ENCODE data around the gene PKD2. TPM values are rescaled to one million over a fixed set of nuclear protein-coding genes. Genes with fewer than 3 reads are reported as not detected.
"Not testable (repeated sequence)": the region's sequence is repeated elsewhere in the genome, so short reads cannot be mapped to it uniquely, and the experiment has no call there.

The PKD2 gene
- total and polyA plus RNA-seq, 2 donors = 9.9 to 11.6 TPM

- no peaks in the 10 kb centered on the region for H3K36me3 ChIP-seq (ENCODE audit: control insufficient read depth in 2 of 2, insufficient read depth in 2 of 2, low read length in 1 of 2)
- H3K4me3 ChIP-seq (ENCODE audit: low read length in 2 of 2) = no peak overlapping the region
- no peaks in the 10 kb centered on the region for H3K27me3 ChIP-seq (ENCODE audit: control insufficient read depth in 2 of 2, insufficient read depth in 1 of 2, low read length in 1 of 2)
- no peak overlapping the region for H3K27ac ChIP-seq (ENCODE audit: low read depth in 1 of 2, low read length in 1 of 2)
- peaks cover 4 to 5% of the 10 kb centered on the region in 2 donors for H3K4me1 ChIP-seq (ENCODE audit: control insufficient read depth in 2 of 2, insufficient read depth in 2 of 2, low read length in 2 of 2)
- no peaks in the 10 kb centered on the region for H3K9me3 ChIP-seq (ENCODE audit: control insufficient read depth in 2 of 2, insufficient read depth in 1 of 2, low read length in 1 of 2)
- peak in 1 of 9 donors; percentile 32 for DNase-seq (ENCODE audit: low read depth in 6 of 9, low spot score in 9 of 9)
- 11% methylated on average over 3 of the region's 3 CpGs for WGBS
These were observed 5.2 kb downstream of the PKD2 start for GRCh38 chr4:88012647-88013046.

- peaks cover 0 to 4% of the 10 kb centered on the region in 2 donors for H3K4me1 ChIP-seq (ENCODE audit: control insufficient read depth in 2 of 2, insufficient read depth in 2 of 2, low read length in 2 of 2)
- H3K36me3 ChIP-seq (ENCODE audit: control insufficient read depth in 2 of 2, insufficient read depth in 2 of 2, low read length in 1 of 2) = peaks cover 0 to 4% of the 10 kb centered on the region in 2 donors
- no peak for DNase-seq (ENCODE audit: low read depth in 6 of 9, low spot score in 9 of 9)
- H3K9me3 ChIP-seq (ENCODE audit: control insufficient read depth in 2 of 2, insufficient read depth in 1 of 2, low read length in 1 of 2) = no peaks in the 10 kb centered on the region
- no peaks in the 10 kb centered on the region for H3K27me3 ChIP-seq (ENCODE audit: control insufficient read depth in 2 of 2, insufficient read depth in 1 of 2, low read length in 1 of 2)
- H3K4me3 ChIP-seq (ENCODE audit: low read length in 2 of 2) = no peak overlapping the region
- H3K27ac ChIP-seq (ENCODE audit: low read depth in 1 of 2, low read length in 1 of 2) = no peak overlapping the region
- 99% methylated on average over 3 of the region's 3 CpGs for WGBS
These were observed 7.0 kb downstream of the PKD2 start for GRCh38 chr4:88014386-88014905.

- H3K27ac ChIP-seq (ENCODE audit: low read depth in 1 of 2, low read length in 1 of 2) = no peak overlapping the region
These were observed 8.3 kb downstream of the PKD2 start for GRCh38 chr4:88015659-88016295.

GRCh38 chr4:88017516-88018297 is 10.3 kb downstream of the PKD2 start:
- no peak for DNase-seq (ENCODE audit: low read depth in 6 of 9, low spot score in 9 of 9)
- Histone ChIP-seq H3K4me1 (ENCODE audit: control insufficient read depth in 2 of 2, insufficient read depth in 2 of 2, low read length in 2 of 2) (no peaks in the 10 kb centered on the region), H3K9me3 (ENCODE audit: control insufficient read depth in 2 of 2, insufficient read depth in 1 of 2, low read length in 1 of 2) (no peaks in the 10 kb centered on the region), H3K4me3 (ENCODE audit: low read length in 2 of 2) (no peak overlapping the region), H3K27me3 (ENCODE audit: control insufficient read depth in 2 of 2, insufficient read depth in 1 of 2, low read length in 1 of 2) (no peaks in the 10 kb centered on the region), H3K27ac (ENCODE audit: low read depth in 1 of 2, low read length in 1 of 2) (no peak overlapping the region), H3K36me3 (ENCODE audit: control insufficient read depth in 2 of 2, insufficient read depth in 2 of 2, low read length in 1 of 2) (peaks cover 0 to 9% of the 10 kb centered on the region in 2 donors)
- 97% methylated on average over 7 of the region's 7 CpGs for WGBS

More at GRCh38 chr4:88015659-88016295, 8.3 kb downstream of the PKD2 start:
- WGBS = 98% methylated on average over 10 of the region's 10 CpGs
- Histone ChIP-seq H3K9me3 (ENCODE audit: control insufficient read depth in 2 of 2, insufficient read depth in 1 of 2, low read length in 1 of 2) (no peaks in the 10 kb centered on the region), H3K4me1 (ENCODE audit: control insufficient read depth in 2 of 2, insufficient read depth in 2 of 2, low read length in 2 of 2) (no peaks in the 10 kb centered on the region), H3K27me3 (ENCODE audit: control insufficient read depth in 2 of 2, insufficient read depth in 1 of 2, low read length in 1 of 2) (no peaks in the 10 kb centered on the region), H3K36me3 (ENCODE audit: control insufficient read depth in 2 of 2, insufficient read depth in 2 of 2, low read length in 1 of 2) (peaks cover 0 to 9% of the 10 kb centered on the region in 2 donors), H3K4me3 (ENCODE audit: low read length in 2 of 2) (no peak overlapping the region)
- DNase-seq (ENCODE audit: low read depth in 6 of 9, low spot score in 9 of 9) = no peak

GRCh38 chr4:88018466-88018865 is 11.0 kb downstream of the PKD2 start:
- no peak overlapping the region for H3K27ac ChIP-seq (ENCODE audit: low read depth in 1 of 2, low read length in 1 of 2)
- H3K9me3 ChIP-seq (ENCODE audit: control insufficient read depth in 2 of 2, insufficient read depth in 1 of 2, low read length in 1 of 2) = no peaks in the 10 kb centered on the region
- H3K4me1 ChIP-seq (ENCODE audit: control insufficient read depth in 2 of 2, insufficient read depth in 2 of 2, low read length in 2 of 2) = no peaks in the 10 kb centered on the region
- H3K4me3 ChIP-seq (ENCODE audit: low read length in 2 of 2) = no peak overlapping the region
- DNase-seq (ENCODE audit: low read depth in 6 of 9, low spot score in 9 of 9) = no peak
- H3K27me3 ChIP-seq (ENCODE audit: control insufficient read depth in 2 of 2, insufficient read depth in 1 of 2, low read length in 1 of 2) = no peaks in the 10 kb centered on the region
- WGBS = 97% methylated on average over 5 of the region's 5 CpGs
- H3K36me3 ChIP-seq (ENCODE audit: control insufficient read depth in 2 of 2, insufficient read depth in 2 of 2, low read length in 1 of 2) = peaks cover 3 to 9% of the 10 kb centered on the region in 2 donors

GRCh38 chr4:88021824-88022223 is 14.4 kb downstream of the PKD2 start:
- Histone ChIP-seq H3K36me3 (ENCODE audit: control insufficient read depth in 2 of 2, insufficient read depth in 2 of 2, low read length in 1 of 2) (peaks cover 13 to 15% of the 10 kb centered on the region in 2 donors), H3K4me3 (ENCODE audit: low read length in 2 of 2) (no peak overlapping the region), H3K9me3 (ENCODE audit: control insufficient read depth in 2 of 2, insufficient read depth in 1 of 2, low read length in 1 of 2) (peaks cover 0 to 3% of the 10 kb centered on the region in 2 donors), H3K27me3 (ENCODE audit: control insufficient read depth in 2 of 2, insufficient read depth in 1 of 2, low read length in 1 of 2) (no peaks in the 10 kb centered on the region), H3K27ac (ENCODE audit: low read depth in 1 of 2, low read length in 1 of 2) (no peak overlapping the region), H3K4me1 (ENCODE audit: control insufficient read depth in 2 of 2, insufficient read depth in 2 of 2, low read length in 2 of 2) (no peaks in the 10 kb centered on the region)
- no peak for DNase-seq (ENCODE audit: low read depth in 6 of 9, low spot score in 9 of 9)

GRCh38 chr4:88022289-88022688 is 14.9 kb downstream of the PKD2 start:
- no peak overlapping the region for H3K27ac ChIP-seq (ENCODE audit: low read depth in 1 of 2, low read length in 1 of 2)

GRCh38 chr4:88025868-88026661 is 18.6 kb downstream of the PKD2 start:
- DNase-seq (ENCODE audit: low read depth in 6 of 9, low spot score in 9 of 9); H3K4me3 ChIP-seq (ENCODE audit: low read length in 2 of 2); H3K27me3 ChIP-seq (ENCODE audit: control insufficient read depth in 2 of 2, insufficient read depth in 1 of 2, low read length in 1 of 2); H3K9me3 ChIP-seq (ENCODE audit: control insufficient read depth in 2 of 2, insufficient read depth in 1 of 2, low read length in 1 of 2); H3K4me1 ChIP-seq (ENCODE audit: control insufficient read depth in 2 of 2, insufficient read depth in 2 of 2, low read length in 2 of 2); H3K27ac ChIP-seq (ENCODE audit: low read depth in 1 of 2, low read length in 1 of 2): not testable (repeated sequence)
- WGBS = 92% methylated on average over 6 of the region's 6 CpGs
- H3K36me3 ChIP-seq (ENCODE audit: control insufficient read depth in 2 of 2, insufficient read depth in 2 of 2, low read length in 1 of 2) = peaks cover 8 to 13% of the 10 kb centered on the region in 2 donors

More at GRCh38 chr4:88022289-88022688, 14.9 kb downstream of the PKD2 start:
- peaks cover 0 to 3% of the 10 kb centered on the region in 2 donors for H3K9me3 ChIP-seq (ENCODE audit: control insufficient read depth in 2 of 2, insufficient read depth in 1 of 2, low read length in 1 of 2)
- H3K27me3 ChIP-seq (ENCODE audit: control insufficient read depth in 2 of 2, insufficient read depth in 1 of 2, low read length in 1 of 2) = no peaks in the 10 kb centered on the region
- DNase-seq (ENCODE audit: low read depth in 6 of 9, low spot score in 9 of 9) = no peak
- no peak overlapping the region for H3K4me3 ChIP-seq (ENCODE audit: low read length in 2 of 2)
- H3K36me3 ChIP-seq (ENCODE audit: control insufficient read depth in 2 of 2, insufficient read depth in 2 of 2, low read length in 1 of 2) = peaks cover 13 to 16% of the 10 kb centered on the region in 2 donors
- H3K4me1 ChIP-seq (ENCODE audit: control insufficient read depth in 2 of 2, insufficient read depth in 2 of 2, low read length in 2 of 2) = no peaks in the 10 kb centered on the region
